Mammary epithelial cell (primary cell): Measurements from ENCODE around the gene ALKBH1.

Experiments used
- CTCF ChIP-seq, 2 donors: IDR thresholded peaks in 1 of 2; conservative IDR thresholded peaks in 1 of 2; 2 replicates each; pipeline ENCODE4 v1.5.1; 2011 to 2012; ENCODE audit warnings: inconsistent platforms in 2 of 2, low read length in 2 of 2, mild to moderate bottlenecking in 2 of 2, control low read depth in 1 of 2, low read depth in 1 of 2; ENCODE audit not compliant: insufficient read depth in 1 of 2; ENCODE audit errors: extremely low read depth in 1 of 2
- EZH2 ChIP-seq: IDR thresholded peaks from 2 replicates; pipeline ENCODE4 v1.6.1; 2012; ENCODE audit warnings: low read length, inconsistent platforms, borderline replicate concordance

- TF ChIP-seq EZH2: no peak
- TF ChIP-seq CTCF (conservative IDR thresholded peaks at IDR 0.05 in 1 of 2, IDR thresholded peaks at IDR 0.05 in 1 of 2; ENCODE audit: extremely low read depth in 1 of 2, insufficient read depth in 1 of 2, low read depth in 1 of 2, low read length in 2 of 2): no peak
These were observed 59.2 kb downstream of the ALKBH1 start for GRCh38 chr14:77648520-77649200.
